Fibroblast of skin of right quadriceps (primary cell): ENCODE measurements around the gene TANC1.

Source experiments
- DNase-seq: peaks from one replicate; pipeline ENCODE4 v3.0.0-alpha.2; 2013

The TANC1 gene

GRCh38 chr2:158996378-158996993 is 28.0 kb downstream of the TANC1 start:
- no peak for DNase-seq

- no peak for DNase-seq
These were observed 28.8 kb downstream of the TANC1 start for GRCh38 chr2:158997037-158997790.

DNA sequence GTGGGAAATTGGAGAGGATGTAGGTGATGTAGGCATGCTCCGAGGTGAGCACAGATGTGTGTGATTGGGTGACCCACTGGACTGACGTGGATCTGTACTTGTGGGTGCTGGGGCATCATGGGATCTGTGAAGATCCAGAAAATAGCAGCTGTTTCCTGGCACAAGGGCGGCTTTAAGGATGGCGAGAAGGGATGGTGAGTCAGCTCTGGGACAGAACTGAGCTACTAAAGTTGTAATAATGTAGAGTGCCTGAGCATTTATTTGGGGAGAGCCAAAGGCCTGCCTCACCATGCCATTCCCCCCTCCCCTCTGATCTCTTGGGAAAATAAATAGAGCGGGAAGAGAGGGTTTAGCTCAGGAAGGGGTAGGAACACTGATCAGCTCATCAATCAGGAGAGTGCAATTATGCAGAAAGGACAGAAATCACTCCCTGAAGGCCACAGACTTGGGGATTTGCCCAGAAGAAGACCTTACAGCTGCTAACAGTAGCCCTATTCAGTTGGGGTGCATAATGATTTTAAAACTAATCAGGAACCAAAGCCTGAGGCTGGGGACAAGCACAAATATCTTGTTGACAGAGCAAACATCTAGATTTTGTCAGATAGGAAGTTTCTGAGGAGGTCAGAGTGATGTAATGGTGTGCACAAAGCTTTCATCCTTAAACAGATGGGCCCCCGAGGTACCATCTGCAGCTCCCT is 30.3 kb downstream of the TANC1 start:
- DNase-seq = peak; percentile 42

DNA sequence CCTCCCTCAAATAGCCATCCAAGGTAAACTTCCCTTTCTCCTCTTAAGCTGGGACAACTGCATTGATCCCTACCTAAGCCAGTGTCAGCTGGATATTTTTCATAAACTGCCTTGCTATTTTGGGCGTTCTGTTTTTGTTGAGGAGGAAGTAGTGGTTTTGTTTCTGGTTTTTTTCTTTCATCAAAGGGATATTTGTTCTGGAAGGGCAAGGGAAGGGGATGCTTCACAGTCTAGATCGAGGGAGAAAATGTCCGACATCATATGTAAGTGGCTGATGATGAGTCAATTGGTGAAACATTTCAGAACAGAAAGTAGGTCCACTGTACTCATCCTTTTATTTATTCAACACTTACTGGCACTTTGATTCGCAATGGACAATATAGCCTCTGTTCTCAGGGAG is 31.0 kb downstream of the TANC1 start:
- DNase-seq = peak; percentile 62

DNA sequence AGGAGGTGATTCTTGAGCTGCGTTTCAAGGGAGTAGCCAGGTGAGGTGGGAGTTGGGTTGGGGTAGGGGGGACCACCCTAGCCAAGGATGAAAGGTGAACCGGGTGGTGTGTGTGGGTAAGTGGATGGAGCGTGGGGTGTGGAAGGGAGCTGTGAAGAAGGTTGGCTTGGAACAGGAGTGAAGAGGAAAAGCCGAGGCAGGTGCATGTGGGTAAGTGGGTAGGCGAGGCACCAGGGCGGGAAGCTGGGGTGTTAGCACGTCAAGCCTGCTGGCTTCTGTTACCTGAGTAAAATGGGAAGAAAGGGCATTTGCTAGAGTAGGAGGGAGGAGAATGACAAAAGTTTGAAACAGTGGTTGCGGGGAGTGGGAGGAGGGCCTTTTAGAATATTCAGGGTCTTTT is 31.6 kb downstream of the TANC1 start:
- no peak for DNase-seq

DNA sequence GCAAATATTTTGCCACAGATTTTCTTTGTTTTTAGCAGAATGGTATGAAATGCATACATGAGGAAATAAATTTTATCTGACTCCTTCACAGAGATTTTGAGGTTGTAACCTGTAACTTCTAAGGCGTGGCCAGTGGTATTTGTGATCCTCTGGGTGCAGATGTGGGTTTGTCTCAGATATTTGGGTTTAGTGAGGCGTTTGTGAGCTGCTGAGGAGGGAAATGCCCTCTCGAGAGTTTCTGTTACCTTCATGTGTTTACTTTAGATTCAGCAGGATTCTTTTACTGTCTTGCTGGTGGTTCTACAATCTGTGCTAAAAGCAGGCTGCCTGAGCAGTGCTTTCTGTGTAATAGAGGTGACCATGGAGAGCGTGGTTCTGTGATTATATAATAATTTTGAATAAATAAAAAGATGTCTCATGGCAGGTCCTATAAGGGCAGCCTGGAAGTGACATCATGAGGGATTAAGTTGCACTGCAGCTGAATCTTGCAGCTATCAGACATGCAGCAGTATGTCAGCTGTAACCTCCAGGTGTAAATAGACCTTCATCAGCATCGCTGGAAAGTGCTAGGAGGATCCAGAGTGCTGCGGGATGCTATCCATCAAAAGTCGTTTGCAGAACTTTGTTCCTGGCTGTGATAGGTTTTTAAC is 34.1 kb downstream of the TANC1 start:
- no peak for DNase-seq

- peak; percentile 25 for DNase-seq
These were observed 35.1 kb downstream of the TANC1 start for GRCh38 chr2:159003555-159003954.

DNA sequence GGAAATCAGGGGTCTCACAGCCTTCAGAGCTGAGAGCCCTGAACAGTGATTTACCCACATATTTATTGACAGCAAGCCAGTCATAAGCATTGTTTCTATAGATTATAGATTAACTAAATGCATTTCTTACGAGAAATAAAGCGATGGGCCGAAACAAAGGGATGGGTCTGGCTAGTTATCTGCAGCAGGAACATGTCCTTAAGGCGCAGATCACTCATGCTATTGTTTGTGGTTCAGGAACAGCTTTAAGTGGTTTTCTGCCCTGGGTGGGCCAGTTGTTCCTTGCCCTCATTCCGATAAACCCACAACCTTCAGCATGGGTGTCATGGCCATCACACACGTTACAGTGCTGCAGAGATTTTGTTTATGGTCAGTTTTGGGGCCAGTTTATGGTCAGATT is 36.4 kb downstream of the TANC1 start:
- DNase-seq = no peak

- DNase-seq = no peak
These were observed 41.5 kb downstream of the TANC1 start for GRCh38 chr2:159009940-159010339.

DNA sequence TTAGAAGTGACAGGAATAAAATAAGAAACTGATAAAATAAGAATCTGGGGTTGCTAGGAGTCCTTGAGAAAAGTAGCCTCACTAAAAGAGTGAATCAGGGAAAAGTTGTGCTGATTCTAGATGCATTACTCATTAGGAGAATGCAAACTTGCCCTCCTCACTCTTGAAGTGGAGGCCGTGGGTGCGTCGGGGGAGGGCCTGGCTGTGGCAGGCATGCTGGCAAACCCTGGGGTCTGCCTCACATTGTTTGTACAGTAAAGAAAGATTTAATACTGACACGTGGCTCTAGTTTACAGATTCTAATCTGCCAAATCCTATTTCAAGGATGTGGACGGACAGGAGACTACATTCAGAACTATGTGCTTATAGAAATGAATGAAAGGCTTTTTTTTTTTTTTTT is 41.9 kb downstream of the TANC1 start:
- peak; percentile 83 for DNase-seq

DNA sequence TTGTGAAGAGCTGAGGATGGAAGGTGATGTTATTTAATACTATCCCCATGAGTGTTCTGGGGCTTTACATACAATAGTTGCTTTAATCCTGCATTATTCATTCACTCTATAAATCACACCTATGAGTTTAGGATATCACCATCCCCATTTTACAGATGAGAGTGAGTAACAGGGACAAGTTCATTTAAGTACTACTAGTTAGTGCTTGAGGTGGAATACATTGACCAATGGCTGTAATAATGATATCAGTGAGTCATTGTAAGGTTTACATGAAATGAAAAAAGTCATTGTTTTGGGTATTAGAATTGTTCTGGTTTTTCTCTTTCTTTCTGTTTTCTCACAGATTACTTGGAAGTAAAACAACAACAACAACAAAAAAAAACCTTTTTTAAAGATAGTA is 42.5 kb downstream of the TANC1 start:
- no peak for DNase-seq

DNA sequence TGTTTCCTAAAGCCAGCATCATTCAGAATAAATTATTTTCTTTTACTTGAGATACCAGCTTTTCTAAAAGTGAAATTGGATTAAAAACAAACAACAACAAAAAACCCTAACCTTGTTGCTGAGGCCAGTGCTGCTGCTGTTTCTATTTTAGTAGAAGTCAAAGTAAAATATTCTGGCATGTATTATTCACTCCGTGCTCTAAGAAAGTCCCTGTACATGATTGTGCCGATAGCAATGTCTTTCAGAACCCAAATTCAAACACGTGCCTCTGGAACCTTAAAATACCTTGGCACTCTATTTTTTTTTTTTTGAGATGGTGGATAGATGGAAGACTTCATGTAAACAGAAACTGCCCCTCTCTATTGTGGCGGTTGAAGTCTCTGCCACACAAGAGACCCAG is 43.7 kb downstream of the TANC1 start:
- no peak for DNase-seq

- DNase-seq = no peak
These were observed 44.7 kb downstream of the TANC1 start for GRCh38 chr2:159013103-159013502.

DNA sequence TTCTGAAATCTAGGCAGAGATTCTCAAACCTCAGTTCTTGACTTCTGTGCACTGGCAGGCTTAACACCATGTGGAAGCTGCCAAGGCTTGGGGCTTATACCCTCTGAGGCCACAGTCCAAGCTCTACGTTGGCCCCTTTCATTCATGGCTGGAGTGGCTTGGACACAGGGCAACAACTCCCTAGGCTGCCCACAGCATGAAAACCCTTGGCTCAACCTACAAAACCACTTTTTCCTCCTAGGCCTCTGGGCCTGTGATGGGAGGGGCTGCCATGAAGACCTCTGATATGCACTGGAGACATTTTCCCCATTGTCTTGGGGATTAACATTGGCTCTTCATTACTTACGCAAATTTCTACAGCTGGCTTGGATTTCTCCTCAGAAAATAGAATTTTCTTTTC is 46.7 kb downstream of the TANC1 start:
- DNase-seq = no peak

DNA sequence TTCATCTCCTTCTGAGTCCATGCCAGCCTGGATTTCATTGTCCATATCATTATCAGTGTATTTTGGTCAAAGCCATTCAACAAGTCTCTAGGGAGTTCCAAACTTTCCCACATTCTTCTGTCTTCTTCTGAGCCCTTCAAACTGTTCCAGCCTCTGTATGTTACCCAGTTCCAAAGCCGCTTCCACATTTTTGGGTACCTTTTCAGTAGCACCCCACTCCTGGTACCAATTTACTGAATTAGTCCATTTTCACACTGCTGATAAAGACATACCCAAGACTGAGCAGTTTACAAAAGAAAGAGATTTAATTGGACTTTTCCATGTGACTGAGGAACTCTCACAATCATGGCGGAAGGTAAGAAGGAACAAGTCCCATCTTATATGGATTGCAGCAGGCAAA is 47.4 kb downstream of the TANC1 start:
- DNase-seq = no peak

- DNase-seq = no peak
These were observed 49.4 kb downstream of the TANC1 start for GRCh38 chr2:159017837-159018236.

GRCh38 chr2:159019021-159019420 is 50.6 kb downstream of the TANC1 start:
- no peak for DNase-seq

DNA sequence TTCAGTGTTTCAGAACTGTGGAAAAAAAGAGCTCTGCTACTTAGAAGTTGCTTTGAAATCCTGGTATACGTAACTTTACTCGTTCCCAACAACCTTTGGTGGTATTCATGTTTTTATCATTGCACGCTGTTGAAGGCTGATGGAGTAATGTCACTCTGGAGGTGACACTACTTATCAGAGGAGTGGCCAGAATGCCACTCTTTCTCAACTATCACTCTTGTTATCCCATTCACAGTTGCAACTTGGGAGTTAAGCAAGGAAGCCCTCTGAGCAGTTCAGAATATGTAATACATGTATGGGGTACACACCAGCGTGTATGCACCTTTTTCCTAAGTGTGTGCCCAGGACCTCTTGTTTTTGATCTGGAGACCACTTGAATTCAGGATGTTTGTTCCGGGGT is 53.6 kb downstream of the TANC1 start:
- DNase-seq = no peak

GRCh38 chr2:159026170-159026569 is 57.7 kb downstream of the TANC1 start:
- no peak for DNase-seq

DNA sequence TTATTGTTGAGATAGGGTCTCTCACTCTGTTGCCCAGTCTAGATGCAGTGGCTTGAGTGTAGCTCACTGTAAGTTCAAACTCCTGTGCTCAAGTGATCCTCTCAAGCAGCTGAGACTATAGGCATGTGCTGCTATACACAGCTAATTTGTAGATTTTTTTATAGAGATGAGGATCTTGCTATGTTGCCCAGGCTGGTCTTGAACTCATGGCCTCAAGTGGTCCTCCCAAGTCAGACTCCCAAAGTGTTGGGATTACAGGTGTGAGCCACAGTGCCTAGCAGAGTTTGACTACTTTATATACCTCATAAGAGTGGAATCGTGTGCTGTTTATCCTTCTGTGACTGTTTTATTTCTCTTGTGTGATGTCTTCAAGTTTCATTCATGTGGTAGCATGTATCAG is 60.3 kb downstream of the TANC1 start:
- no peak for DNase-seq

- no peak for DNase-seq
These were observed 61.5 kb downstream of the TANC1 start for GRCh38 chr2:159029936-159030335.

DNA sequence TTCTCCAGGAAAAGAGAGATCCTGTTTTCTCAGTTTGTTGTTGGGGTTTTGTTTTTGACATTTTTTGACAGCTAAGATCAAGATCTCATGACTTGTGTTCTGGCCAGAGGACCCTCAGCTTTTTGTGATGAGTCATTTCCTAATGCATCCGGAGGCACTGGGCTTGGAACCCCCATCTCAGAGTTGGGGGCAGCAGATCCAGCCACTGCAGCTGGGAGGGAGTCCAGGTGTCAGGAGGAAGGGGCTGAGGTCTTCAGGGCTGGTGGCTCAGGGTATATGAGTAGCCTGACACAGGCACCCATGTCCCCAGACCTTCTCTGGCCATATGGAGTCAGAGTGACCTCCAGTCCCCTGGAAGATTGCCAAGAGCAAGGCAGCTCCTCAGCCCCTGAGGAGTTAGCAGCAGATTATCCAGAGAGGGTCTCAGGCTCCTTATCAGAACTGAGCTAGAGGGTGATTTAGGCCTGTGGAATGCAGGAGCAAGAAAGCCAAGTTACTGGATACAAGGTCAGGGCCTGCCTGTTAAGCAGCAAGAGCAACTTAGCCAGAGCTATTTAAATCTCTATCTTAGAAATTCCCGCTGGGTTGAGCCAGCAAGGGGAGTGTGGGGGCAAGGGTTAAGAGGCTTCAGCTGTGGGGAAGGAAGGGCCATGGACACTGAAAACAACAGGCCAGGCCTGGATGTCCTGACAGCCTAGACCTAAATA is 62.4 kb downstream of the TANC1 start:
- DNase-seq = peak; percentile 60

- no peak for DNase-seq
These were observed 63.7 kb downstream of the TANC1 start for GRCh38 chr2:159032146-159032545.
